HG03039 (cell line): ENCODE data around the gene DUSP15.
"Not testable (repeated sequence)": the region's sequence is repeated elsewhere in the genome, so short reads cannot be mapped to it uniquely, and the experiment has no call there.

ENCODE experiments used
- ATAC-seq: cut with Tn5 transposase; IDR thresholded peaks from one replicate; pipeline ENCODE4 v1.9.1; 2021; ENCODE audit warnings: mild to moderate bottlenecking, moderate library complexity; ENCODE audit not compliant: unreplicated experiment

DUSP15 gene

GRCh38 chr20:31824125-31824485, 46.2 kb downstream of the DUSP15 start:
- ATAC-seq, result no peak

GRCh38 chr20:31823360-31824124, 46.8 kb downstream of the DUSP15 start:
- ATAC-seq, result no peak

- ATAC-seq, result peak; percentile 65
Observed at GRCh38 chr20:31822421-31823330, 47.7 kb downstream of the DUSP15 start.

- ATAC-seq, result no peak
Observed at GRCh38 chr20:31821427-31821826, 48.9 kb downstream of the DUSP15 start.

GRCh38 chr20:31820228-31820627, 50.1 kb downstream of the DUSP15 start:
- ATAC-seq, result no peak

GRCh38 chr20:31819083-31819784, 51.1 kb downstream of the DUSP15 start, which contains the start of gene MYLK2:
MYLK2 (plus strand) TSS chr20:31819356; CDS start chr20:31819581, 225 bp downstream.
- ATAC-seq, result no peak

- no peak for ATAC-seq
Observed at GRCh38 chr20:31818376-31818908, 51.9 kb downstream of the DUSP15 start.

GRCh38 chr20:31817461-31817860, 52.9 kb downstream of the DUSP15 start:
- no peak for ATAC-seq

- no peak for ATAC-seq
Observed at GRCh38 chr20:31816221-31816620, 54.1 kb downstream of the DUSP15 start.

GRCh38 chr20:31815408-31816188, 54.7 kb downstream of the DUSP15 start:
- no peak for ATAC-seq

- not testable (repeated sequence) for ATAC-seq
Observed at GRCh38 chr20:31814142-31814541, 56.2 kb downstream of the DUSP15 start.

- ATAC-seq, result no peak
Observed at GRCh38 chr20:31813611-31814010, 56.7 kb downstream of the DUSP15 start.

GRCh38 chr20:31811796-31812728, 58.3 kb downstream of the DUSP15 start:
- no peak for ATAC-seq

- no peak for ATAC-seq
Observed at GRCh38 chr20:31811198-31811597, 59.1 kb downstream of the DUSP15 start.
